Parathyroid adenoma (tissue), 2 donors: ENCODE measurements around the gene FZR1.
A peak's percentile ranks its signal among the peaks of the same experiment; 100 is the strongest.
"Not testable (repeated sequence)": the region's sequence is repeated elsewhere in the genome, so short reads cannot be mapped to it uniquely, and the experiment has no call there.

Experiments
- H2AFZ ChIP-seq: fragments of 300-600 bp; sonication (generic); one replicate; pipeline ENCODE4 v1.7.0; 2017; ENCODE audit warnings: antibody characterized with exemption, mild to moderate bottlenecking
- H3K27ac ChIP-seq: fragments of 300-600 bp; sonication (generic); one replicate; pipeline ENCODE4 v1.7.0; 2017
- H3K27me3 ChIP-seq: fragments of 300-600 bp; sonication (generic); one replicate; pipeline ENCODE4 v1.7.0; 2017; ENCODE audit warnings: low read length; ENCODE audit not compliant: control insufficient read depth, insufficient read depth
- H3K36me3 ChIP-seq: fragments of 300-600 bp; sonication (generic); one replicate; pipeline ENCODE4 v1.7.0; 2017; ENCODE audit warnings: low read length; ENCODE audit not compliant: control insufficient read depth, insufficient read depth
- H3K4me1 ChIP-seq: fragments of 300-600 bp; sonication (generic); one replicate; pipeline ENCODE4 v1.7.0; 2017; ENCODE audit warnings: control low read depth
- H3K4me2 ChIP-seq: fragments of 300-600 bp; sonication (generic); one replicate; pipeline ENCODE4 v1.7.0; 2017; ENCODE audit warnings: low read length
- H3K4me3 ChIP-seq: fragments of 300-600 bp; sonication (generic); one replicate; pipeline ENCODE4 v1.7.0; 2017; ENCODE audit warnings: low read depth, low read length
- H3K79me2 ChIP-seq: fragments of 300-600 bp; sonication (generic); one replicate; pipeline ENCODE4 v1.7.0; 2017; ENCODE audit warnings: control low read depth
- H3K9ac ChIP-seq: fragments of 300-600 bp; sonication (generic); one replicate; pipeline ENCODE4 v1.7.0; 2017; ENCODE audit warnings: mild to moderate bottlenecking
- H3K9me3 ChIP-seq: fragments of 300-600 bp; sonication (generic); one replicate; pipeline ENCODE4 v1.7.0; 2017; ENCODE audit warnings: low read length; ENCODE audit not compliant: control insufficient read depth
- CTCF ChIP-seq: fragments of 300-600 bp; sonication (generic); IDR thresholded peaks from one replicate; pipeline ENCODE4 v1.7.0; 2017; ENCODE audit warnings: antibody characterized with exemption, mild to moderate bottlenecking
- donor health status: primary hyperparathyroidism.

Gene FZR1

GRCh38 chr19:3506384-3507340 is 551 bp downstream of the FZR1 start:
- H3K4me2 ChIP-seq = peak overlapping the region; percentile 79
- no peaks in the 10 kb centered on the region for H3K36me3 ChIP-seq
- no peaks in the 10 kb centered on the region for H3K27me3 ChIP-seq
- peak overlapping the region; percentile 75 for H3K4me3 ChIP-seq
- H3K27ac ChIP-seq = peak overlapping the region; percentile 51
- peak overlapping the region; percentile 68 for H3K9ac ChIP-seq
- peaks cover 4% of the 10 kb centered on the region for H3K4me1 ChIP-seq
- H3K79me2 ChIP-seq = peaks cover 54% of the 10 kb centered on the region
- no peaks in the 10 kb centered on the region for H3K9me3 ChIP-seq
- no peak for TF ChIP-seq CTCF
- peak overlapping the region; percentile 76 for H2AFZ ChIP-seq

GRCh38 chr19:3507371-3508120 is 1.4 kb downstream of the FZR1 start:
- no peak overlapping the region for H3K9ac ChIP-seq
- no peaks in the 10 kb centered on the region for H3K9me3 ChIP-seq
- H3K4me2 ChIP-seq = peak overlapping the region; percentile 79
- no peak for TF ChIP-seq CTCF
- H3K27me3 ChIP-seq = no peaks in the 10 kb centered on the region
- H2AFZ ChIP-seq = peak overlapping the region; percentile 50
- H3K36me3 ChIP-seq = no peaks in the 10 kb centered on the region
- peak overlapping the region; percentile 51 for H3K27ac ChIP-seq
- peaks cover 63% of the 10 kb centered on the region for H3K79me2 ChIP-seq
- H3K4me3 ChIP-seq = peak overlapping the region; percentile 75
- H3K4me1 ChIP-seq = peaks cover 13% of the 10 kb centered on the region

- Histone ChIP-seq H3K79me2 (peaks cover 69% of the 10 kb centered on the region), H3K4me1 (peaks cover 15% of the 10 kb centered on the region)
- not testable (repeated sequence) for H3K9me3 ChIP-seq, H3K36me3 ChIP-seq, H3K9ac ChIP-seq, H3K27me3 ChIP-seq, H2AFZ ChIP-seq, H3K27ac ChIP-seq, H3K4me3 ChIP-seq, H3K4me2 ChIP-seq
Measured at GRCh38 chr19:3508121-3508661, 2.1 kb downstream of the FZR1 start.

GRCh38 chr19:3508771-3509535 is 2.8 kb downstream of the FZR1 start:
- Histone ChIP-seq H3K9ac (no peak overlapping the region), H3K27ac (no peak overlapping the region), H3K4me1 (peaks cover 15% of the 10 kb centered on the region), H3K36me3 (no peaks in the 10 kb centered on the region), H2AFZ (no peak overlapping the region), H3K4me3 (no peak overlapping the region), H3K79me2 (peaks cover 77% of the 10 kb centered on the region), H3K27me3 (no peaks in the 10 kb centered on the region), H3K4me2 (no peak overlapping the region), H3K9me3 (no peaks in the 10 kb centered on the region)
- no peak for TF ChIP-seq CTCF
